NCI-H82 treated with DMSO at 0.1 percent for 48 hours (cell line): ENCODE data around the gene FAHD2B.
"Not testable (repeated sequence)": the region's sequence is repeated elsewhere in the genome, so short reads cannot be mapped to it uniquely, and the experiment has no call there.

ENCODE experiments used
- DNase-seq: peaks from one replicate; lab custom pipeline; 2025; ENCODE audit not compliant: unreplicated experiment; lab: John Stamatoyannopoulos, UW

FAHD2B gene, protein sequence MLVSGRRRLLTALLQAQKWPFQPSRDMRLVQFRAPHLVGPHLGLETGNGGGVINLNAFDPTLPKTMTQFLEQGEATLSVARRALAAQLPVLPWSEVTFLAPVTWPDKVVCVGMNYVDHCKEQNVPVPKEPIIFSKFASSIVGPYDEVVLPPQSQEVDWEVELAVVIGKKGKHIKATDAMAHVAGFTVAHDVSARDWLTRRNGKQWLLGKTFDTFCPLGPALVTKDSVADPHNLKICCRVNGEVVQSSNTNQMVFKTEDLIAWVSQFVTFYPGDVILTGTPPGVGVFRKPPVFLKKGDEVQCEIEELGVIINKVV

DNA sequence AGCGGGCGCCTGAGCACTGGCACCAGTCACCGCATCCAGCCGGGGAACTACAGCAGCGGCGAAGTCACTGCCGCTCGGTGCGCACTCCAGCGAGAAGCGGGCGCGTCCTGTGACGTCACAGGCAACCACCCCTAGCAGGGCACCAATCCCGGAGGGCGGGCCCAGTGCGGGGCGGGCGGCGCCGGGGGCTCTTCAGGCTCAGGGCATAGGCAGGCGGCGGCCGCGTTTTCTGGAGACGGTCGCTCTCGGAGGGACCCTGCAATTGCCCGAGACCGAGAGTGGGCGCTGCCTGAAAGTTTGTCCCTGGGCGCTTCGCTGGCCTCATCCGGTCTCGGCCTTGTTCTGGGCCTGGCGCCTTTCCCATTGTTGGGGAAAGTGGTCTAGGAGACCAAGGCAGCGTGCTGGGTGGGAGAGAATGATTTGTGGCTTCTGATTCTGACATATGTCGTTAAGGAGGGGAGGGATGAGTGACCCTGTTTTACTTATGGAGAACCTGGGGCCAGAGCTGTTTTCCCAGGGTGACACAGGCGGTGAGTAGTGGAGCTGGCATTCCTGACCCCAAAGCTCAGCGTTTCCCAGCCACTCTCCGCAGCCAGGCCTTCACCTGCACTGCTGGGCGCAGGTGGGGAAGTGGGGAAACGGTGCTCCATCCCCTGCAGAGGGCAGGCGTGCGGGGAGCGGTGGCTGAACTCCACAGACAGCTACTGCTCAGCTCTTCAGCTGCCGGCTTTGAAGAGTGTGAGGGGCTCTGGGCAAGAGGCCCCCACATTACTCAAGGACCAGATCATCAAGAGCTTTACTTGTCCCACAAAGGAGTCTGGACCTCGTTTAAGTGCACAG, at the start of gene FAHD2B:
Gene FAHD2B, minus strand, starts transcription at position 111 of the 840 bp plus-strand sequence. CDS start 3,176 bp downstream, outside the sequence.
- not testable (repeated sequence) for DNase-seq

DNA sequence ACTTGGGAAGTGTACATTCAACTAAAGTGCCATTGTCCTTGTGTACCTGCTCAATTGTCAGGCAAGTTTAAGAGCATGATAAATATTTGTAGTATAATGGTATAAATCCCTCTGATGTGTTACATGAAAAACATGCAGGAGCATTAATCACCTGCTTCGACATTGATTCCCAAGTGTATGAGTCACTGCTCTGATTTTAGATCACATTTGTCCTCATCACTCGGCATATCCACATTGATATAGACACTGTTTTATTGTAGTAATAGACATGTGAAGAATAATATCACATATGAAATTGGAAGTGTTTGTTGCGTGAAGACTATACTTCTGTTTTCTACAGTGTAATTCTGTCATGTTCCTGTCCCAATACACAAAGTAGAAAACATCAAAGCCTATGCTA, 49.3 kb upstream of the FAHD2B start:
- not testable (repeated sequence) for DNase-seq

DNA sequence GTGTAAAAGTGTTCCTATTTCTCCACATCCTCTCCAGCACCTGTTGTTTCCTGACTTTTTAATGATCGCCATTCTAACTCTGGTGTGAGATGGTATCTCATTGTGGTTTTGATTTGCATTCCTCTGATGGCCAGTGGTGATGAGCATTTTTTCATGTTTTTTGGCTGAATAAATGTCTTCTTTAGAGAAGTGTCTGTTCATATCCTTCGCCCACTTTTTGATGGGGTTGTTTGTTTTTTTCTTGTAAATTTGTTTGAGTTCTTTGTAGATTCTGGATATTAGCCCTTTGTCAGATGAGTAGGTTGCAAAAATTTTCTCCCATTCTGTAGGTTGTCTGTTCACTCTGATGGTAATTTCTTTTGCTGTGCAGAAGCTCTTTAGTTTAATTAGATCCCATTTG, 34.4 kb upstream of the FAHD2B start:
- not testable (repeated sequence) for DNase-seq

- DNase-seq, result not testable (repeated sequence)
Observed at GRCh38 chr2:97113882-97114255, 19.2 kb upstream of the FAHD2B start.

GRCh38 chr2:97113050-97113881, 18.6 kb upstream of the FAHD2B start, which contains the start of gene ANKRD36:
Gene ANKRD36 (plus strand): TSS chr2:97113153. CDS start chr2:97113740, 587 bp downstream.
- not testable (repeated sequence) for DNase-seq

- DNase-seq, result not testable (repeated sequence)
Observed at GRCh38 chr2:97112320-97113049, 17.8 kb upstream of the FAHD2B start.

DNA sequence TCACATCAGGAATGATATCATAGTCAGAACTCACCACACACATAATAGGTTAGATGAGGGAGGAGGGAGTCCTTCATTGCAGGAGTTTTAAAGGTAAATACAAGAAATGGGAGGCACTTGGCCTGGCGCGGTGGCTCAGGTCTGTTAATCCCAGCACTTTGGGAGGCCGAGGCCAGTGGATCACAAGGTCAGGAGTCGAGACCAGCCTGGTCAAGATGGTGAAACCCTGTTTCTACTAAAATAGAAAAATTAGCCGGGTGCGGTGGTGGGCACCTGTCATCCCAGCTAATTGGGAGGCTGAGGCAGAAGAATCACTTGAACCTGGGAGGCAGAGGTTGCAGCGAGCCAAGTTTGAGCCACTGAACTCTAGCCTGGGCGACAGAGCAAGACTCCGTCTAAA, 16.6 kb upstream of the FAHD2B start:
- not testable (repeated sequence) for DNase-seq

GRCh38 chr2:97106878-97107277, 12.2 kb upstream of the FAHD2B start:
- not testable (repeated sequence) for DNase-seq

- not testable (repeated sequence) for DNase-seq
Observed at GRCh38 chr2:97098786-97099372, 4.2 kb upstream of the FAHD2B start.

DNA sequence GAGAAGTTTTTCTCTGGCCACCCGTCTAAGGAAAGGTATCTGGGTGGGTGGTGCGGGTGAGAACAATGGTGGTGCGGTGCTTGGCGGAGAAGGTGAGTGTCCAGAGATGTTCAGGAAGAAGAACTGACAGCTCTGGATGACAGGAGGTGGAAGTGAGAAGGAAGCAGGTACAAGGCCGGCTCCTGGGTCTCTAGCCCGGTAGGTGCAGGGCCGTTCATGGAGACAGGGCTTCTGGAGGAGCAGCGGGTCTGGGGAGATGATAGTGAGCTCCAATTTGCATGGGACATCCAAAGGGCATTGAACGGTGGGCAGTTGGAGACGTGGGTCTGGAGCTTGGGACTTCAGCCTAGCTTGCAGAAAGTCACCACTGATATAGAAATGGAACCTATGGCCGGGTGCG, 979 bp upstream of the FAHD2B start:
- no peak for DNase-seq

DNA sequence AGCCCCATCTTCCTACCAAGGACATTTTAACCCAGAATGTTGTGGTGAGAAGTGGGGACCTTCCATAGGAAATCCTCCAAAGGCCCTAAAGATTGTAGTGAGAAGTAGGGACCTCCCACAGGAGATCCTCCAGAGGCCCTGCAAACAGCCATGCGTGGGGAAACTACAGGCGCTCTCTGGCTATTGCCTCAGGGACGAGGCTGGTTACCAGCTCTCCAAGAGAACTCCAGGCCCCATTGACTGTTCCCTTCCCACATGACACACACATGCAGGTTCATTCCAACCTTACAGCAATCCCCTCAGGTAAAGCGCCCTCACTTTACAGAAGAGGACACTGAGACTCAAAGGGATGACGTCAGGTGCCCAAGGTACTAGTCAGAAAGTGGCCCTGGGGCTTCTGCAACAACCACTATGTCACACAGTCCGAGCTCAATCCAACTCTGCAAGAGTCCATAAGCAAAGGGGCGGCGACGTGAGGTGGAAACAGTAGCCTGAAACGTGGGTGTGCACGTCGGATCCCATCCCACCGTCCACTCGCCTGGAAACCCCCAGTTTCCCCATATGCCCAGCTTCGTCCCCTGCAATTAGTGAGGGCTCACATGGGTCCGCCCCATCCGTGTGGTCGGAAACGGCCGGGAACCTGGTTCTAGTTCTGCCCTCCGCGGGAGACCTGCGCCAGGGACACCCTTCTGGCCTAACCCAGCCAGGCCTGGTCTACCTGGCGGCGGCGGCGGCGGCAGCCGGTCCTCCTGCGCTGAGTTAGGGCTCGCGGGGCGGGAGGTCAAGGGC, 505 bp downstream of the FAHD2B start:
- not testable (repeated sequence) for DNase-seq

- not testable (repeated sequence) for DNase-seq
Observed at GRCh38 chr2:97092946-97093345, 1.7 kb downstream of the FAHD2B start.

- not testable (repeated sequence) for DNase-seq
Observed at GRCh38 chr2:97088706-97089105, 6.0 kb downstream of the FAHD2B start.

DNA sequence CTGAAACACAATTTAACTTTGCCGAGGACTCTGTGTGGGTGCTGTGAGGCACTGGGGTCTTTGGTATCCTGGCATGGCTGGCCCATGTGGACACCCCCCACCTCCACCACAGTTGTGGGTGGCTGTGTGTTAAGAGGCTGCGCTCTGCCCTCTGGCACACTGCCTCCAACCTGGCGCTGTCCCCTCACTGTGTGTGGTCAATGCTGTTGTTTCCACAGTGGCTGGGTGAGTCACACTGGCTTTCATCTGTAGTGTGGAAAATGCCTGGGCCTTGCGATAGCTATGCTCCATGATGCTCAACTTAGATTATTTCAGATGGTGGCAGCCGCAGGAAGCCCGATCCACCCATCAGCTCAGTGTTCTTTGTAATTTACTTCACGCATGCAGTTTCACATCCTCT, 9.6 kb downstream of the FAHD2B start:
- not testable (repeated sequence) for DNase-seq

DNA sequence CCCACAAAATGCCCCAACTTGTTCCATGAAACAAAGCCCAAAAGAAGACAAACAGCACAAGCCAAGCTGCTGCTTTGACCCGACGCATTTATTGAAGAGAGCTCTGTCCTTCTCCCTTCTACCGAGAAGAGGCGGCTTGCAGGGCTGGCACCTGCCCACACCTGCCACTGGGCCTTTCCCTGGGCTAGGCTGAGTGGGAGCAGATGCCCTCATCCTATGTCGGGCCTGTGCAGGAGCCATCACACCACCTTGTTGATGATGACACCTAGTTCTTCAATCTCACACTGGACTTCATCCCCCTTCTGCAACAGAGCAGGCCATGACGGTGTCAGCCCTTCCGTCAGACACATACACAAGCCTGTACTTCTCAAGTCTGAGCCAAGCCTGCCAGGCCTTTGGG, 11.2 kb downstream of the FAHD2B start:
- DNase-seq, result not testable (repeated sequence)

- not testable (repeated sequence) for DNase-seq
Observed at GRCh38 chr2:97082206-97082605, 12.5 kb downstream of the FAHD2B start.

- not testable (repeated sequence) for DNase-seq
Observed at GRCh38 chr2:97080855-97081254, 13.8 kb downstream of the FAHD2B start.

DNA sequence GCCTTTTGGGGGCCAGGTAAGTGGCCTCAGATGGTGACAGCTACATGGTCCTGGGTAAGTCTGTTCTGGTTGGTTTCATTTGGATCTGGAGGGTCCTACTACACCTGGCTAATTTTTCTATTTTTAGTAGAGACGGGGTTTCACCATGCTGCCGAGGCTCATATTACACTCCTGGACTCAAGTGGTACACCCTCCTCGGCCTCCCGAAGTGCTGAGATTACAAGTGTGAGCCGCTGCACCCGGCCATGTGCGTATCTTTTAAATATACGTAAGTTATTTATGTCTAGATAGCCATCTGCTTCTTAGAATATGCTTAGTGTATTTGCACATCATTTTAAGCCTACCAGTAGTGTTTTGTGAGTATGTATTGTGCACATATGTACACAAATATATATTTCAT, 17.5 kb downstream of the FAHD2B start:
- not testable (repeated sequence) for DNase-seq

GRCh38 chr2:97070915-97071314, 23.8 kb downstream of the FAHD2B start:
- DNase-seq, result not testable (repeated sequence)
